Myocyte (in vitro differentiated cells): ENCODE data around the gene ADIPOR2. TPM values are rescaled to one million over a fixed set of nuclear protein-coding genes. Genes with fewer than 3 reads are reported as not detected.
A peak's percentile ranks its signal among the peaks of the same experiment; 100 is the strongest.

Experiments used
- DNase-seq: peaks from one replicate; pipeline ENCODE4 v3.0.0-alpha.2; 2012; ENCODE audit warnings: low read depth
- total RNA-seq: library from RNA; depleted of rRNA; stranded (reverse); fragments of >200 nt; gene quantifications from 2 replicates; pipeline ENCODE4 v1.2.3, GENCODE V29; 2014

The ADIPOR2 gene
- total RNA-seq, 1 donor from 2014 or later = 22.8 TPM

- DNase-seq = no peak
Measured at GRCh38 chr12:1797991-1798640, 107.2 kb downstream of the ADIPOR2 start.

GRCh38 chr12:1798641-1799020 is 107.8 kb downstream of the ADIPOR2 start:
- DNase-seq = no peak

GRCh38 chr12:1799051-1799881 is 108.4 kb downstream of the ADIPOR2 start:
- DNase-seq = no peak

- DNase-seq = no peak
Measured at GRCh38 chr12:1799882-1800400, 109.1 kb downstream of the ADIPOR2 start.

GRCh38 chr12:1800401-1801302 is 109.8 kb downstream of the ADIPOR2 start:
- no peak for DNase-seq

- no peak for DNase-seq
Measured at GRCh38 chr12:1801303-1801975, 110.6 kb downstream of the ADIPOR2 start.

GRCh38 chr12:1803736-1804135 is 112.9 kb downstream of the ADIPOR2 start:
- DNase-seq = no peak

- DNase-seq = peak; percentile 81
Measured at GRCh38 chr12:1804545-1805332, 113.9 kb downstream of the ADIPOR2 start.

GRCh38 chr12:1805441-1806081 is 114.7 kb downstream of the ADIPOR2 start:
- no peak for DNase-seq

GRCh38 chr12:1806301-1807086 is 115.6 kb downstream of the ADIPOR2 start:
- DNase-seq = peak; percentile 60

GRCh38 chr12:1807087-1807860 is 116.4 kb downstream of the ADIPOR2 start:
- no peak for DNase-seq

- no peak for DNase-seq
Measured at GRCh38 chr12:1808036-1808797, 117.3 kb downstream of the ADIPOR2 start.

GRCh38 chr12:1808798-1809480 is 118.1 kb downstream of the ADIPOR2 start:
- no peak for DNase-seq

GRCh38 chr12:1809591-1810190 is 118.8 kb downstream of the ADIPOR2 start:
- DNase-seq = no peak

GRCh38 chr12:1810201-1810930 is 119.5 kb downstream of the ADIPOR2 start:
- no peak for DNase-seq

- DNase-seq = no peak
Measured at GRCh38 chr12:1810931-1811280, 120.0 kb downstream of the ADIPOR2 start.
